HG03442 (cell line): ENCODE results near the gene CASQ1.

Source experiments
- ATAC-seq: cut with Tn5 transposase; IDR thresholded peaks from one replicate; pipeline ENCODE4 v1.9.1; 2021; ENCODE audit warnings: mild to moderate bottlenecking, moderate library complexity; ENCODE audit not compliant: unreplicated experiment

Gene CASQ1

DNA sequence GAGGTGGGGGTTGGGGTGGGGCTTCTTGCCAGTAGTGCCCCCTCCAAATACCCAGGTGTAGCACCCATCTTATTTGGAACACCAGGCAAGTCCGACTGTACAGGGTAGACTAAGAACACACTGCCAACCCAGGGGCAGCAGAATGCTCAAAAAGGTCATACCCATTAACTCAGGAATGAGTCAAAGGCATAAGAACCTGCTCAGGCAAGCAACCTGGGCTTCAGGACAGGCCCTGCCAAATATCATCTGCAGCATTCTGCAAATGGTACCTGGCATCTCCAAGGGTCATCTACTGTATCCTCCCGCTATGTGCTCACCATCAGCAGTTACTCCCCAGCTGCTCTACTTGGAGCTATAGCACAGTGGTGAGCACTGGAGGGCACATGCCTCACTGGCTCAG lies 34.2 kb downstream of the CASQ1 start:
- no peak for ATAC-seq

DNA sequence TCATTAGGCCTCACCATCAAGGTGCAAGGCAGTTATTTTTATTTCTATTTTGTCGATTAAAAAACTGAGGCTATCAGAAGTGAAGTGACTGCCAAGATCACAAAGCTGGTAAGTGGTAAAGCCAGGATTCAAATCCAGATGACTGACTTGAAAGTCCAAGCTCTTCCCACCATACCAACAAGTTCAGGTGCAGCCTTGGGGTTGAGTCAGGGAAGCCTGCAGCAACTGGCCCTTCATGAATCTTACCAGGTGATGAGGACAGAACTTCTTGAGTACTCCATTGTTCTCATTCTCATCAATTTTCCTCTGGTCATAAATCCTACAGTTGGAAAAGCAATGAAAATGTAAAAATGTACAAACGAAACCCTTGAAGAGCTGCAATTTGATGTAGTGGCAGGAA lies 35.0 kb downstream of the CASQ1 start:
- no peak for ATAC-seq

DNA sequence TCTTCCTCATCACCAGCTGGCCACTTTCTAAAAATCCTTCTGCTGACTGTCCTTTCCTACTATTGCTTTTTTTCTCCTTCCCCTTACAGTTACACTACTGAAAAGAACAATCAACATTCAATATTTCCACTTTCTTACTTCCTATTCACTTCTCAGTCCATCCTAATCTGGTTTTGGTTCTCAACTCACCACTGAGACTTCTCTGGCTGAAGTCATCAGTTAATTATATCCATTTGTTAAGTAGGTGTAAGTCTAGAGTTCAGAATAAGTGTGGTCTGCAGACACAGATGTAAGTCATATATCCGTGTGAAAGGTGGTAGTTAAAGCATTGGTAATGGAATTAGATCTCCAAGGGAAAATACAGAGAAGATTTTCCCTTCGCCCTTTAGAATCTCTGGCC lies 36.2 kb downstream of the CASQ1 start:
- no peak for ATAC-seq

DNA sequence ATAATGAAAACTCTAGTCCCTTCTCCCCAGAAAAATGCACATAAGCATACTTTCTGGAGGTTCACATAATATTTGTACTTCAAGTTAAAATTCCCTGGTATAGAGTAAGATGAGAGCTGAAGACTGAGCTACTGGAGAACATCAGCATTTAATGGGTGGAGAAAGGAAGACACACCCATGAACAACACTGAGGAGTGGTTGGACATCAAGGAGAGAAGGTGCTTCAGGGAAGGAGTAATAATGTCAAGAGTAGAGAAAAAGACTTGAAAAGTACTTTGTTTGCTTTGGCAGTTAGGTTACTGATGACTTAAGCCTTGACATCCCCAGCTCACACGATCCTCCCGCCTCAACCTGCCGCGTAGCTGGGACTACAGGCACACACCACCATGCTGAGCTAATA lies 36.7 kb downstream of the CASQ1 start:
- ATAC-seq: no peak

DNA sequence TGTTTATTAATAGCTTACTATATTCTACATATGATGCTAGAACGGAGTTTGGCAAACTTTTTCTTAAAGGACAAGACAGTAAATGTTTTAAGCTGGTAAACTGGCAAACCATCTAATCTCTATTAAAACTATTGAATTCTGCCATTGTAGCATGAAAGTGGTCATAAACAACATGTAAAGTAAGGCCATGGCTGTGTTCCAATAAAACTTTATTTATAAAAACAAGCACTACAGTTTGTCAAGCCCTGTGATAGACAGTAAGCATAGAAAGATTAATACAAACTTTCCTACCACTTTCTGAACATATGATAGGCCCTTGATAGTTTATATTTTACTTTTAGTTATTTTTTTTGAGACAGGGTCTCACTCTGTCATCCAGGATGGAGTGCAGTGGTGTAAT lies 37.2 kb downstream of the CASQ1 start:
- ATAC-seq: no peak

DNA sequence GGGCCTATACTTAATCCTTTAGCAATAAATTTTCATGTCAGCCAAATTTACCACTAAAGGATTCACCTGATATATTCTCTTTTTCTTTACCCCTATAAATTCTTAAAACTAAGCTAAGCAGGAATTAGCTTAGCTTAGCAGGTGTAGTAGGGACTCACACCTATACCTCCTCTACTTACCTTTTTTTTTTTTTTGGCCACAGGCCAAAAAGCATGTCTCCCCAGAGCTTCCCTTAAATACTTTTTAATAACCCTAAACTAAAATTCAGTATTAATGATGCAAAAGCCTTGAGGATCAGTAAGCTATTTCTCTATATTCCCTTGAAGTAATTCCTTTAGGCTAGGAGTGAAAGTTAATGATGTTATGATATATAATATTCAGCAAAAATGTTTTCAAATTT lies 38.1 kb downstream of the CASQ1 start:
- no peak for ATAC-seq

DNA sequence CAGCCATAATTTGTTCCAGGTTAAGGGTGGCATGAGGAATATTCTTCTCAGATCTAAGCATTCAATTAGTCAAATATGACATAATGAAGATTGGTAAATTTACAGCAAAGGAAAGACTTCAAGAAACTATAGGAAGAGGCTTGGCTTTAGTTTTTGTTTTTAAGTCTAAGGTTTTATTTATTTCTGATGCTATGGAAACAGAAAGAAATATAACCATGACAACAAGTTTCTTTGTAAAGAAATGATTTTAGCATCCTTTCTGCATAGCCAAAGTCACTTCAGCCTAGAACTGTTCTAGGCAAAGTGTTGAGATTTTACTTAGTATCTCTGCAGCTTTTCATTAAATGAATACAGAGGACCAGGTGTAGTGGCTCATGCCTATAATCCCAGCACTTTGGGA lies 42.5 kb downstream of the CASQ1 start:
- no peak for ATAC-seq

DNA sequence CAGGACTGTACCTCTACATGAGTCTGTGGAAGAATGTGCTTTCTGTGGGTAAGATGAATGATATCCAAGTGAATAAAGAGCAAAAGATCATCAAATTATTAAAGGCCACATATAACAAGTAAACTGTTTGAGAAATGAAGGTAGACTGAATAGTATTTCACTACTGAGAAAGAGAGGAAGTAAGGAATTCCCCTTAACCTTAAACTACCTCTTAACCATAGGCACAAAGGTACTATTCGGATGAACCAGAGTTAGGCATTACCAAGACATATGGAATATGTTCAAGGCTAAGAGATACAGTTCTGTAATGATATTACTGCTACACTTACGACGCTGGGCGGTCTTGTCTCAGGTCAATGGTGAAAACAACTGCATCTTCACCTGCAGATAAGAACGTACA lies 46.4 kb downstream of the CASQ1 start:
- ATAC-seq: no peak

DNA sequence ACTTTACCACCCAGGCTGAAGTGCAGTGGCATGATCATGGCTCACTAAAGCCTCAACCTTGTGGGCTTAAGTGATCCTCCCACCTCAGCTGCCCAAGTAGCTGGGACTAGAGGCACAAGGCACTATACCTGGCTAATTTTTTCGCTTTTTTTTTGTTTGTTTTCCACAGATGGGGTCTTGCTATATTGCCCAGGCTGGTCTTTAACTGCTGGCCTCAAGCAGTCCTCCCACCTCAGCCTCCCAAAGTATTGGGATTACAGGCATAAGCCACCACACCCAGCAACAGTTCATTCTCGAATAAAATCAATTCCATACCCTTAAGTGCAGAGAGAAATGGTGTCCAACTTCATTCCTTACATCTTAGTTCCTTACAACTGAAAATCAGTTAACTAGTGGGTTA lies 47.2 kb downstream of the CASQ1 start:
- ATAC-seq: no peak

DNA sequence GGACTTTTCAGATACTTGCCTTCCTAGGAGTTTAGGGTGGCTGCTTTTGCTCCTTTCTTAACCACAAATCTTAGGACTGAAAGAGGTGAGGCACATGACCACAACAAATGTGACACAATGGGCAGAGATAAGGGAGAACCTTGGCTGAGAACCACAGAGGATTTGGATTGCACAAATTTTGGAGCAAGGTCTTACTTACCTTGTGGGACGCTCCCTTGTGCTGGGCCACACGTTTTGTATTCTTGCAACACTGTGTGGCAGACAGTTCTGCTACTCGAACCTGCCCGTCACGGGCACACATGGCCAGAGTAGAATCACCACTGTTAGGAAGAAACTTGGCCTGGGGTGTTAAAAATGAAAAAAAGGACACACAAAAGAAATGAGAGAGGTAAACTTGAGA lies 48.0 kb downstream of the CASQ1 start:
- ATAC-seq: no peak

DNA sequence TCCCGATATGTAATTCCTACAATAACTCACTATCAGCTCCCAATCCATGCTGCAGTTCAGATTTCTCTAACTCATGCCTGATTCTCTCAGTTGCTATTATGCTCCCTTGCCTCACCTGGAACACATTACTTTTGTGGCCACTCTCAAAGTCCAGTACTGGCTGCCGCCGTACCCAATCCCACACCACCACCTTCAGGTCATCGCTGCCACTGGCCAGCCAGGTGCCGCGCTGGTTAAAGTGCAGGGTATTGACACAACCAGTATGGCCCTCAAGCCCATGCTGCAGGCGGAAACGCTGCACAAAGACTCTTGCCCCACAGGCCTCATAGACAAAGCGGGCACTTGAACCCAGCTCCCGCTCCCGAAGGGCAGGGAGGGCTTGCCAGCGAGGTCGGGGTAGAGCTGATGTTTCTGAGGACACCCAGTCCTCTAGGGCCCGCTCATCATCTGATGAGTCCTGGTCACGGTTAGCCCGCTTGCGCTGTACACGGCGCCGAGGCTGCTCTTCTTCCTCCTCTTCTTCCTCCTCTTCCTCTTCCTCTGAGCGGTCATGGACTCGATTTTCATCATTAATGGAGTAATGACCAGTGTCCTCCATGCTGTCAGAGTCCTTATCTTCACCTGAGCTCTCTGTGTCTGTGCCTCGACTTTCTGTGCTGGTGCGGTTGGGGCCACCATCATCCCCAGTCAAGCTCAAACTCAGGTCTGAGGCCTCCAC lies 49.4 kb downstream of the CASQ1 start:
- ATAC-seq: no peak

DNA sequence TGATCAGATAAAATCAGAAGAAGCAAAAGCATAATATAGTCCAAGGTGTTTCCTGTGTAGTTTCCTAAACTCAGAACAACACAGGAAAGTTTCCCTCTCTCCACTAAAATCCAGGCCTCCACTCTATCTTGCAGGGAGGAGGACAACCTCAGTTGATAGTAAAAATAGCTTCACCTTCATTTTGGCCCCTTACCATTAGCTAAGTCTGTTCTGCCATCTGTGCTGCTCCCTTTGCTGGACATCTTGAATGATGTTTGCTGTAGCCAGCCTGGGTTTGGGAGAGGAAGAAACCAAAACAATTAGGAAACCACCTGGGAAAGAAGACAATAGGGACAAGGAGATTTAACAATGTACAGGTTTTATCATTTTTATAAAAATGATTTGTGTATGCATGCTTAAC lies 53.4 kb downstream of the CASQ1 start:
- ATAC-seq: no peak

DNA sequence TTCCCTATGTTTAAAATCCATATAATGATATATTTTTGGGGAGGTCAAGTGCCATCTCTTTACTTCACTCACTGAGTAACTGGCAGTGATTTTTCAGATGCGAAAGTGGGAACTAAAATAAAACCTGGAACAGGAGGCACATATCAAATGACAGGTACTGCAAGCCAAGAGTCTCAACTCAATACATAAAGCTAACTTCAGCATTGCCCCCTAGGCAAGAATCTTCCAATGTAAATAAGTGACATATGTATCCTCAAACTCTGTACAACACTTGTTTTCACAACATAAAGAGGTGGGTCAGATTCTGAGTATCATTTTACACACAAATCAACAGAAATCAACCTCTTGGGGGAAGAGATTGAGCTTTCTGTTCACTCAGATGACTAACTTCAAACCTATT lies 53.8 kb downstream of the CASQ1 start:
- ATAC-seq: no peak

DNA sequence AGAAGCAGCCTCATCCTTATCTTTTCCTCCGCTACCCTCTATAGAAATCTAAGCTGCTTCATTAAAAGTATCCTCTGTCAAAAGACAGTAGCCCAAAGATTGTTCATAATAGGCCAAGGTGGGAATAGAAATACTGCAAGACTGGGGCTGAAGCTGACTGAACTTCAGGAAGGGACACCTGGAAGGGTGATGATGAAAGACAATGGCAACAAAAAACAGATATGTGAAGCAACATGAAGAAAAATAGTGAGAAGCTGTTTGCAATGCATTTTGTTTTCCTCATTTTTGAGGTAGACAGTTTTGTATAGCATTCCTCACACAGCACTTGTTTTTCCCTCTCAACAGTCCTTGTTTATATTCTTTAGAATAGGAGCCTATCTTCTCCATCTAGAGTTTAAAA lies 55.1 kb downstream of the CASQ1 start:
- no peak for ATAC-seq

DNA sequence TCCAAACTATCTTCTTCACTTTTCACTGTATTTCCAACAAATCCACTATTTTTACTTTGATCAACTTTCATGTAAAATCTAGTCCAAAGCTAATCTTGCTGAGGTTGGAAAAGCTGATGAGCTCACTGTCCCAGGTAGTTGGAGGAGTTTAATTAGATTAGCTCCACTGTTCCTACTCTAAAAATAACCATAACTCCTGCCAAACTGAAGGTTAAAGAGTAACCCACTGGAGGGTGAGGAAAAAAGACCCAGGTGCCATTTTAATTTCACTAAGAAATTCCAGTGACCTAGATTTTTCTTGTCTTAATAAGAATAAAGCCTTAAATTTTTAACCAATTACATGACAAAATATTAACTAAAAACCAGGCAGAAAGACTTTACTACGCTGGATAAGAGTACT lies 56.7 kb downstream of the CASQ1 start:
- ATAC-seq: no peak

DNA sequence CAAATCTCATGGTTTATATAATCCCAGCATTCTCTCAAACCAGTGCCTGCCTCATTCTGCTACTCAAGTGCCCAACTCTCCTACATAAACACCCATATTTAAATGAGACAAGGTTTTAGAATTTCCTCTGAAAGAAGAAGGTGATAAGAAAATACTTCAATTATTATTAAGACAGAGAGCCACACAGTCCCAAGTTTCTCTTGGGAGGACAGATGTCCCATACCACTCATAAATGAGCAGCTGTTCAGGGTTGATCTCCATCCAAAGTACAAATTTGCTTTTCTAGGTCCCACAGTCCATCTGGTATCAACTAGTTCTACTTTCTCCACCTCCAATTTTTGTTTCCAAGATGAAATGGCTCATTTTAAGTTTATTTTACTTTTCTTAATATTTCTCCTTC lies 60.6 kb downstream of the CASQ1 start:
- ATAC-seq: no peak
